ENCODE data around the gene FALEC.

- no peak for TF ChIP-seq EZH2phosphoT487 (IDR thresholded peaks at IDR 0.05; ENCODE audit: unreplicated experiment)
- no peak for TF ChIP-seq POLR2AphosphoS5 (IDR thresholded peaks at IDR 0.05; ENCODE audit: low read depth)
- TF ChIP-seq EZH2 (IDR thresholded peaks at IDR 0.05; ENCODE audit: low read depth, unreplicated experiment): no peak
- TF ChIP-seq CTCF (conservative IDR thresholded peaks at IDR 0.05; ENCODE audit: low read depth in 2 of 2): no peak
- TF ChIP-seq REST (IDR thresholded peaks at IDR 0.05; ENCODE audit: unreplicated experiment): no peak
- no peak for TF ChIP-seq STAT1 (IDR thresholded peaks at IDR 0.05; ENCODE audit: unreplicated experiment)
- no peak for TF ChIP-seq ZNF114 (CRISPR knock-in tag; IDR thresholded peaks at IDR 0.05)
- TF ChIP-seq ZNF462 (CRISPR knock-in tag; IDR thresholded peaks at IDR 0.05): no peak
- TF ChIP-seq CREB1 (CRISPR knock-in tag; IDR thresholded peaks at IDR 0.05; ENCODE audit: low read depth): no peak
- no peak for TF ChIP-seq JUNB (IDR thresholded peaks at IDR 0.05; ENCODE audit: unreplicated experiment)
- no peak for TF ChIP-seq ETS1 (IDR thresholded peaks at IDR 0.05)
- TF ChIP-seq NANOG (IDR thresholded peaks at IDR 0.05; ENCODE audit: borderline replicate concordance): no peak
Observed at GRCh38 chr1:150498342-150498741, 17.2 kb upstream of the FALEC start.

All from GM23338 (cell line).